Sigmoid colon (tissue), 7 donors: ENCODE results near the gene TGM3. TPM values are rescaled to one million over a fixed set of nuclear protein-coding genes. Genes with fewer than 3 reads are reported as not detected.

Experiments
- DNase-seq: peaks from one replicate; pipeline ENCODE4 v3.0.0-alpha.2; 2019
- H3K27ac ChIP-seq, 4 donors: fragments of 200-600 bp; sonication (generic); one replicate each; pipeline ENCODE4 v1.5.1; 2016 to 2019; ENCODE audit warnings: mild to moderate bottlenecking in 1 of 4
- H3K27me3 ChIP-seq, 3 donors: fragments of 200-600 bp; sonication (generic); one replicate each; pipeline ENCODE4 v1.5.1; 2019; ENCODE audit warnings: mild to moderate bottlenecking in 1 of 3
- H3K36me3 ChIP-seq, 4 donors: fragments of 200-600 bp; sonication (generic); one replicate each; pipeline ENCODE4 v1.5.1; 2016 to 2019
- H3K4me1 ChIP-seq, 4 donors: fragments of 200-600 bp; sonication (generic); one replicate each; pipeline ENCODE4 v1.5.1; 2017 to 2019
- H3K4me3 ChIP-seq, 4 donors: fragments of 200-600 bp; sonication (generic); one replicate each; pipeline ENCODE4 v1.5.1; 2017 to 2019; ENCODE audit warnings: mild to moderate bottlenecking in 2 of 4, moderate library complexity in 1 of 4
- H3K9me3 ChIP-seq, 4 donors: fragments of 200-600 bp in 3 of 4; sonication (generic) in 3 of 4; one replicate each; pipeline versions ENCODE4 v1.5.1 to v1.6.1; 2013 to 2019
- EP300 ChIP-seq, 4 donors: sonication (generic); formaldehyde crosslinking; IDR thresholded peaks; one replicate each; pipeline ENCODE4 v1.6.1; 2017; ENCODE audit warnings: antibody characterized with exemption in 4 of 4
- POLR2A ChIP-seq, 2 donors: fragments of 450-650 bp; IDR thresholded peaks; one replicate each; pipeline ENCODE4 v1.6.1; 2016; ENCODE audit warnings: antibody characterized with exemption in 2 of 2, mild to moderate bottlenecking in 2 of 2, moderate library complexity in 2 of 2
- POLR2AphosphoS5 ChIP-seq, 4 donors: sonication (generic); formaldehyde crosslinking; IDR thresholded peaks; one replicate each; pipeline ENCODE4 v1.6.1; 2017; ENCODE audit warnings: antibody characterized with exemption in 4 of 4
- WGBS, 2 donors: extraction: QIAGEN DNeasy Blood & Tissue Kit; methylation state at CpG; one replicate each; pipeline ENCODE4 v1.1.7; 2013; 5-methylcytosine and 5-hydroxymethylcytosine counted together
- intact Hi-C: fragments of 100-400 bp; cut with DNase I; formaldehyde crosslinking; loops from one replicate; pipeline ENCODE4 v1.15.1; 2023
- polyA plus RNA-seq, 3 donors: library from polyadenylated mRNA; stranded (reverse); fragments of 200-250 nt; gene quantifications; one replicate each; pipeline ENCODE4 v1.2.3, GENCODE V29; 2013
- total RNA-seq, 4 donors: library from RNA; depleted of rRNA; stranded (reverse); fragments of >200 nt; gene quantifications; one replicate each; pipeline ENCODE4 v1.1.0, GENCODE V29; 2016
- TF ChIP-seq, protein P1 (sequence below), 4 experiments: fragments of 450-650 bp in 3 of 4; fragments of 200-600 bp in 1 of 4; IDR thresholded peaks; one replicate each; pipeline ENCODE4 v1.5.1; 2016 to 2019; ENCODE audit warnings: antibody characterized with exemption in 4 of 4, mild to moderate bottlenecking in 3 of 4, moderate library complexity in 2 of 4
- donor health status: healthy with polysubstance abuse.
- donor health status: Bipolar disorder and iron deficiency.
- donor health status: healthy.

The TGM3 gene
- total and polyA plus RNA-seq, 7 donors: 0.23 to 3.0 (median 0.42) TPM; not detected in 4

DNA sequence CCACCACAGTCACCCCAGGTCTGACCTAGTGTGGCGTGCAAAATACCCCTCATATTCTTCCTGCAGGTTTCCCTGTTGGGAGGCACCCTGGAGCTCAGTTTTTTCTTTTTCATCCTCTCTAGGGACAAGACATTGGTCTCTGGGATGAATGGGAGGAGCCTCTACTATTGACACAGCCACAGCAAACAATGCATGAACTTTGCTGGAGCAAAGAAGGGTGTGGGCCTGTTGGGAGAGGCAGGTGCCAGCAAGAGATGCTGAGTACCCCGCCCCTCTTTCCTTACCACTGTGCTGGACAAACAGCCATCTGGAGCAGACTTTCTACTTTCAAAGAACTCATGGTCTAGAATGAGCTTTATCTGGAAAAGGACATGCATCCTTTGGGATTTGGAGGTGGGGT lies 10.1 kb downstream of the TGM3 start:
- no peaks in the 10 kb centered on the region for H3K27me3 ChIP-seq
- TF ChIP-seq EP300 (IDR thresholded peaks at IDR 0.05) (no peak), POLR2AphosphoS5 (IDR thresholded peaks at IDR 0.05) (no peak), POLR2A (IDR thresholded peaks at IDR 0.05) (no peak)
- TF ChIP-seq, protein P1, sequence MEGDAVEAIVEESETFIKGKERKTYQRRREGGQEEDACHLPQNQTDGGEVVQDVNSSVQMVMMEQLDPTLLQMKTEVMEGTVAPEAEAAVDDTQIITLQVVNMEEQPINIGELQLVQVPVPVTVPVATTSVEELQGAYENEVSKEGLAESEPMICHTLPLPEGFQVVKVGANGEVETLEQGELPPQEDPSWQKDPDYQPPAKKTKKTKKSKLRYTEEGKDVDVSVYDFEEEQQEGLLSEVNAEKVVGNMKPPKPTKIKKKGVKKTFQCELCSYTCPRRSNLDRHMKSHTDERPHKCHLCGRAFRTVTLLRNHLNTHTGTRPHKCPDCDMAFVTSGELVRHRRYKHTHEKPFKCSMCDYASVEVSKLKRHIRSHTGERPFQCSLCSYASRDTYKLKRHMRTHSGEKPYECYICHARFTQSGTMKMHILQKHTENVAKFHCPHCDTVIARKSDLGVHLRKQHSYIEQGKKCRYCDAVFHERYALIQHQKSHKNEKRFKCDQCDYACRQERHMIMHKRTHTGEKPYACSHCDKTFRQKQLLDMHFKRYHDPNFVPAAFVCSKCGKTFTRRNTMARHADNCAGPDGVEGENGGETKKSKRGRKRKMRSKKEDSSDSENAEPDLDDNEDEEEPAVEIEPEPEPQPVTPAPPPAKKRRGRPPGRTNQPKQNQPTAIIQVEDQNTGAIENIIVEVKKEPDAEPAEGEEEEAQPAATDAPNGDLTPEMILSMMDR (IDR thresholded peaks at IDR 0.05): no peak
- H3K4me3 ChIP-seq: no peak overlapping the region
- H3K27ac ChIP-seq: no peak overlapping the region
- intact Hi-C loops: no loop called here
- no peak for DNase-seq
- 13 to 64% methylated on average over 2 of the region's 2 CpGs for WGBS, 2 donors
- no peaks in the 10 kb centered on the region for H3K4me1 ChIP-seq
- H3K9me3 ChIP-seq: no peaks in the 10 kb centered on the region
- H3K36me3 ChIP-seq: no peaks in the 10 kb centered on the region

DNA sequence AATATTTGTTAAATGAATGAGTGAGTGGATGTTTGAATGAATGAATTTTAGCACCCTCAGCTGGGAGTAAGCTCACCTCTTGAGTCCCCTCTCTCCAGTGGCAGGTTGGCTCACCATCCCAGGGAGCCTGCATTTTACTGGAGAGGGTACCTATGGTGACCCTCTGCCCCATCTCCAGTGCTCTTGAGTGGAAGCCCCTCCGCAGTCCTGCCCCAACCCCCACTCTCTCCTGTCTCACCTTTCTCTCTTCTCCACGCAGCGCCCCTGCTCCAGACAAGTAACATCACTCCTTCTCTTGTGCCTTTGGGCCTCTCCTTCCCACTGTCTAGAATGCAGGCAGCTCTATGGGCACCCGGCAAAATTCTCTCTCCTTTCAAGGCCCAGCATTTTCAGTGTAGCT lies 11.3 kb downstream of the TGM3 start:
- 90 to 96% methylated on average over 4 of the region's 4 CpGs for WGBS, 2 donors
- Histone ChIP-seq H3K4me3 (no peak overlapping the region), H3K36me3 (no peaks in the 10 kb centered on the region), H3K27ac (no peak overlapping the region), H3K4me1 (no peaks in the 10 kb centered on the region), H3K9me3 (no peaks in the 10 kb centered on the region), H3K27me3 (no peaks in the 10 kb centered on the region)
- no peak for TF ChIP-seq POLR2AphosphoS5 (IDR thresholded peaks at IDR 0.05)
- TF ChIP-seq, protein P1 (IDR thresholded peaks at IDR 0.05): no peak
- TF ChIP-seq POLR2A (IDR thresholded peaks at IDR 0.05): no peak
- no peak for TF ChIP-seq EP300 (IDR thresholded peaks at IDR 0.05)
- DNase-seq: no peak
- intact Hi-C loops: no loop called here

DNA sequence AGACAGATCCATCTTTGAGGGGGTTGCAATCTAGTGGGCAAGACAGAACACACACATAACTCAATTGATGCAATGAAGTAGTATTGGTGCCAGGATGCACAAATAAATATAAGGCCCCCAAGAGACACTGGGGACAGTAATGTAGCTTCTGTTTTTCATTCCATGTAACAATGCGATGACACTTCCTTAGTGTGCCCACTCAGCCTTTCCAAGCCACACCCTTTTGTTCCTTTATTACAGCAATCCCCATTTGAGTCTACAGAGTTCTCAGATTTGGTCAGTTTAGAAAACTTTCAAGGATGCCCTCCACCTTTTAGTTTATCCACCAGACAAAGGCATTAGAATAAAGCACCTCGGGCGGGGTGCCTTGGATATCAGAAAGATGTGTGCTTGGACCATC lies 15.5 kb downstream of the TGM3 start:
- 84 to 89% methylated on average over 3 of the region's 3 CpGs for WGBS, 2 donors
- no peak for TF ChIP-seq POLR2AphosphoS5 (IDR thresholded peaks at IDR 0.05)
- TF ChIP-seq EP300 (IDR thresholded peaks at IDR 0.05): no peak
- no peak for TF ChIP-seq POLR2A (IDR thresholded peaks at IDR 0.05)
- TF ChIP-seq, protein P1 (IDR thresholded peaks at IDR 0.05): no peak
- Histone ChIP-seq H3K27me3 (no peaks in the 10 kb centered on the region), H3K9me3 (no peaks in the 10 kb centered on the region), H3K27ac (no peak overlapping the region), H3K36me3 (no peaks in the 10 kb centered on the region), H3K4me1 (no peaks in the 10 kb centered on the region), H3K4me3 (no peak overlapping the region)
- intact Hi-C loops: no loop called here
- DNase-seq: no peak

GRCh38 chr20:2312876-2313275 lies 17.1 kb downstream of the TGM3 start:
- no peaks in the 10 kb centered on the region for H3K27me3 ChIP-seq
- DNase-seq: no peak
- intact Hi-C loops: no loop called here
- H3K36me3 ChIP-seq: no peaks in the 10 kb centered on the region
- 93 to 94% methylated on average over 8 of the region's 8 CpGs for WGBS, 2 donors
- TF ChIP-seq, protein P1 (IDR thresholded peaks at IDR 0.05): no peak
- TF ChIP-seq POLR2A (IDR thresholded peaks at IDR 0.05) (no peak), EP300 (IDR thresholded peaks at IDR 0.05) (no peak), POLR2AphosphoS5 (IDR thresholded peaks at IDR 0.05) (no peak)
- no peaks in the 10 kb centered on the region for H3K4me1 ChIP-seq
- H3K4me3 ChIP-seq: no peak overlapping the region
- no peak overlapping the region for H3K27ac ChIP-seq
- no peaks in the 10 kb centered on the region for H3K9me3 ChIP-seq

GRCh38 chr20:2313316-2313715 lies 17.5 kb downstream of the TGM3 start:
- intact Hi-C loops: no loop called here
- no peak overlapping the region for H3K4me3 ChIP-seq
- H3K4me1 ChIP-seq: no peaks in the 10 kb centered on the region
- no peaks in the 10 kb centered on the region for H3K9me3 ChIP-seq
- H3K36me3 ChIP-seq: no peaks in the 10 kb centered on the region
- 85 to 87% methylated on average over 3 of the region's 3 CpGs for WGBS, 2 donors
- H3K27ac ChIP-seq: no peak overlapping the region
- no peak for DNase-seq
- TF ChIP-seq, protein P1 (IDR thresholded peaks at IDR 0.05): no peak
- TF ChIP-seq POLR2AphosphoS5 (IDR thresholded peaks at IDR 0.05) (no peak), POLR2A (IDR thresholded peaks at IDR 0.05) (no peak), EP300 (IDR thresholded peaks at IDR 0.05) (no peak)
- no peaks in the 10 kb centered on the region for H3K27me3 ChIP-seq
